GM12801 (cell line): ENCODE data around the gene ZC3H12C.

Experiments
- TF ChIP-seq, protein P1 (sequence below): IDR thresholded peaks from one replicate; pipeline ENCODE4 v1.5.1; 2011; ENCODE audit warnings: control low read depth; ENCODE audit not compliant: insufficient read length; ENCODE audit errors: extremely low read depth

ZC3H12C gene

GRCh38 chr11:110092515-110093406 is at the start of gene ZC3H12C:
Gene ZC3H12C, plus strand, starts transcription at chr11:110093392. Its CDS starts 20 bp downstream, at chr11:110093412.
- TF ChIP-seq, protein P1, sequence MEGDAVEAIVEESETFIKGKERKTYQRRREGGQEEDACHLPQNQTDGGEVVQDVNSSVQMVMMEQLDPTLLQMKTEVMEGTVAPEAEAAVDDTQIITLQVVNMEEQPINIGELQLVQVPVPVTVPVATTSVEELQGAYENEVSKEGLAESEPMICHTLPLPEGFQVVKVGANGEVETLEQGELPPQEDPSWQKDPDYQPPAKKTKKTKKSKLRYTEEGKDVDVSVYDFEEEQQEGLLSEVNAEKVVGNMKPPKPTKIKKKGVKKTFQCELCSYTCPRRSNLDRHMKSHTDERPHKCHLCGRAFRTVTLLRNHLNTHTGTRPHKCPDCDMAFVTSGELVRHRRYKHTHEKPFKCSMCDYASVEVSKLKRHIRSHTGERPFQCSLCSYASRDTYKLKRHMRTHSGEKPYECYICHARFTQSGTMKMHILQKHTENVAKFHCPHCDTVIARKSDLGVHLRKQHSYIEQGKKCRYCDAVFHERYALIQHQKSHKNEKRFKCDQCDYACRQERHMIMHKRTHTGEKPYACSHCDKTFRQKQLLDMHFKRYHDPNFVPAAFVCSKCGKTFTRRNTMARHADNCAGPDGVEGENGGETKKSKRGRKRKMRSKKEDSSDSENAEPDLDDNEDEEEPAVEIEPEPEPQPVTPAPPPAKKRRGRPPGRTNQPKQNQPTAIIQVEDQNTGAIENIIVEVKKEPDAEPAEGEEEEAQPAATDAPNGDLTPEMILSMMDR: no peak

DNA sequence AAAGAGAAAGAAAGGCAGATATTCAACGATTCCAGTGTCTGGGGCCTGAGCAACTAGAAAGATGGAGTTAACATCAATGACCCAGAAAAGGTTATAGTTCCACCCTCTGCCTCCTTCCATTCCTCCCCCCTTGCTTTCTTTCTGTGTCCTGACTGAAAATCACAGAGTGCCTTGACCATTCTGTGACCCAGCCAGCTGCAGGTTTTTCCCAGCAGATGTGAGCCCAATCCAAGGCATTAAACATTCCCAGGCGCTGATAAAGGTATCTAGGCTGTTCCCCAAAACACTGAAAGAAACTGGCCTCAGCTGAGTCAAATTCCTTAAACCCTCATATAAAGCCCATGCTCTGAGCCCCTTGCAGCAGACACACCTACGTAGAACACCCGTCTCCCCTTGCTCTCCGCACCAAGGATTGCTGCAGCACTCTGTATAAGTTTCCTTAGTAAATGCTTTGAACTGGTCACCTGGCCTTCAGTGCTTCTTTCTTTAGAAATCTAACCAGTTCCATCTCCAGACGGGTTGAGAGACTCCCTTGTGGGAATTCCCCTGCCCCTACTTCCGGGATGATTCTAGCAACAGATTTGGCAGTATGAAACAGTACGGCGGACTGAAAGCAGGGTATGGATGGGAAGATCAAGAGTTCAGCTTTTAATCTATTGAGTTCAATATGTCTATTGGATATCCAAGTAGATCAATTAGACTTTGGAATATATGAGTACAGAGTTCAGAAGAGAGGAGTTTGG is 48.8 kb upstream of the ZC3H12C start:
- TF ChIP-seq, protein P1: no peak

- TF ChIP-seq, protein P1: no peak
Measured at GRCh38 chr11:110046775-110047380, 46.3 kb upstream of the ZC3H12C start.

- TF ChIP-seq, protein P1: no peak
Measured at GRCh38 chr11:110049501-110050200, 43.5 kb upstream of the ZC3H12C start.

- TF ChIP-seq, protein P1: no peak
Measured at GRCh38 chr11:110050201-110050506, 43.0 kb upstream of the ZC3H12C start.

DNA sequence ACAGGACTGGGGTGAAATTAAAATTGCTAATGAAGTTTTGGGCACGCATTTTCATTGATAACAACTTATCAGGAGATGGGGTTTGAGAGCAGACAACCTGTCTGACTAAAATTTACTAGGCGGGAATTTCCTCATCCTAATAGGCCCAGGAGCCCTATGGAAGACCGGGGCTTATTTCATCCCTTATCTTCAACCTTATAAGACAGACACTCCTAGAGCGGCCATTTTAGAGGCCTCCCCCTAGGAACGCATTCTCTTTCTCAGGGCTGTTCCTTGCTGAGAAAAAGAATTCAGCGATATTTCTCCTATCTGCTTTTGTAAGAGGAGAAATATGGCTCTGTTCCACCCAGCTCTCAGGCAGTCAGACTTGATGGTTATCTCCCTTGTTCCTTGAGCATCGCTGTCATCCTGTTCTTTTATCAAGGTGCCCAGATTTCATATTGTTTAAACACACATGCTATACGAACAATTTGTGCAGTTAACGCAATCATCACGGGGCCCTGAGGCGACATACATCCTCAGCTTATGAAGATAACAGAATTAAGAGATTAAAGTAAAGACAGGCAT is 39.3 kb upstream of the ZC3H12C start:
- TF ChIP-seq, protein P1: no peak

DNA sequence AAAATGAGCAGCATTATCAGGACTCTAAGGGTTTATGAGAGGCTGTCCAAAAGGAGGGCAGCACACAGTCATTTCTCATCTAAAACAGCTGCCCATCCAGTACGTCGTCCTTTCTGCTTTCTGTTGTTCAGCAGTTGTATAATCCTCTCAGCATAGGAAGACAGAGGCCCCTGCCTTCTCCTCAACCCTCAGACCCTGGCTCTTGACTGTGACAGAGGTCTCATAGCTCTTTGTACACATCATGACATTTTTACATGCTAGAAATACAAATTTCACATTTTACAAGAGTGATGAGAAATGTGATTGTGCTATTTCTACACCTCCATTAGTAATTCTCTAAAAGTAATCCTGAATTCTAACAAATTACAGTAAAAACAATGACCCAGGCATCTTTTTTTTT is 36.2 kb upstream of the ZC3H12C start:
- TF ChIP-seq, protein P1: no peak
